Stimulated activated CD8-positive, alpha-beta memory T cell treated with anti-CD3 and anti-CD28 coated beads, Interleukin-15, amount 100 ng/mL, for 24 hours (primary cell): ENCODE measurements around the gene OR4K15.
"Not testable (repeated sequence)": the region's sequence is repeated elsewhere in the genome, so short reads cannot be mapped to it uniquely, and the experiment has no call there.

Experiments
- DNase-seq: peaks from one replicate; pipeline ENCODE4 v3.0.0-alpha.2; 2020; ENCODE audit warnings: low read depth

OR4K15 gene

GRCh38 chr14:19975291-19975690, at the start of gene OR4K15:
TSS of gene OR4K15 (plus strand) at chr14:19975591. CDS start at chr14:19975591, 0 bp downstream.
- no peak for DNase-seq

- no peak for DNase-seq
Measured at GRCh38 chr14:19930617-19931016, 44.8 kb upstream of the OR4K15 start, which contains the start of gene OR4K1. TSS of gene OR4K1 (plus strand) at chr14:19930917. CDS start at chr14:19935667, 4,750 bp downstream.

- DNase-seq: no peak
Measured at GRCh38 chr14:19941668-19942067, 33.7 kb upstream of the OR4K15 start.

- DNase-seq: no peak
Measured at GRCh38 chr14:19947413-19948090, 27.8 kb upstream of the OR4K15 start.

GRCh38 chr14:19949218-19949617, 26.2 kb upstream of the OR4K15 start:
- DNase-seq: no peak

- DNase-seq: not testable (repeated sequence)
Measured at GRCh38 chr14:19969735-19970134, 5.7 kb upstream of the OR4K15 start.

- DNase-seq: no peak
Measured at GRCh38 chr14:19974844-19975243, 547 bp upstream of the OR4K15 start.

GRCh38 chr14:19993438-19993837, 18.0 kb downstream of the OR4K15 start:
- DNase-seq: no peak

GRCh38 chr14:20001863-20002262, 26.5 kb downstream of the OR4K15 start, which contains the start of gene OR4Q2:
TSS of gene OR4Q2 (plus strand) at chr14:20002163.
- DNase-seq: no peak

GRCh38 chr14:20002319-20002718, 26.9 kb downstream of the OR4K15 start:
- DNase-seq: no peak

GRCh38 chr14:20008156-20008555, 32.8 kb downstream of the OR4K15 start:
- DNase-seq: no peak

- DNase-seq: no peak
Measured at GRCh38 chr14:20019257-20019865, 44.0 kb downstream of the OR4K15 start, which contains the start of gene OR4K14. TSS of gene OR4K14 (minus strand) at chr14:20019307. CDS start at chr14:20015193, 4,114 bp downstream.
